Measurements from ENCODE around the gene C15orf61. TPM values are rescaled to one million over a fixed set of nuclear protein-coding genes. Genes with fewer than 3 reads are reported as not detected.

The C15orf61 gene
- polyA plus RNA-seq, 1 experiment: 3.2 TPM

- Histone ChIP-seq H3K4me3 (ENCODE audit: low read depth, low read length) (no peak overlapping the region), H3K9me3 (ENCODE audit: control insufficient read depth, insufficient read depth, low read length) (no peaks in the 10 kb centered on the region), H3K27ac (ENCODE audit: low read depth, low read length) (no peak overlapping the region), H3K27me3 (ENCODE audit: control insufficient read depth, insufficient read depth, low read length) (no peaks in the 10 kb centered on the region)
- no peak for TF ChIP-seq CTCF (IDR thresholded peaks at IDR 0.05; ENCODE audit: low read depth, low read length)
- ChIA-PET CTCF (no interaction called here), POLR2A (no interaction called here)
- DNase-seq (ENCODE audit: low read depth, low spot score): no peak
Observed at GRCh38 chr15:67544475-67544874, 23.5 kb downstream of the C15orf61 start.

- ChIA-PET CTCF (no interaction called here), POLR2A (no interaction called here)
- TF ChIP-seq CTCF (IDR thresholded peaks at IDR 0.05; ENCODE audit: low read depth, low read length): no peak
Observed at GRCh38 chr15:67545864-67546263, 24.9 kb downstream of the C15orf61 start.

GRCh38 chr15:67547064-67547463, 26.1 kb downstream of the C15orf61 start:
- no peak for DNase-seq (ENCODE audit: low read depth, low spot score)
- H3K4me3 ChIP-seq (ENCODE audit: low read depth, low read length): no peak overlapping the region
- TF ChIP-seq CTCF (IDR thresholded peaks at IDR 0.05; ENCODE audit: low read depth, low read length): no peak
- no peak overlapping the region for H3K27ac ChIP-seq (ENCODE audit: low read depth, low read length)
- POLR2A ChIA-PET: no interaction called here
- CTCF ChIA-PET: no interaction called here
- H3K27me3 ChIP-seq (ENCODE audit: control insufficient read depth, insufficient read depth, low read length): no peaks in the 10 kb centered on the region
- no peaks in the 10 kb centered on the region for H3K9me3 ChIP-seq (ENCODE audit: control insufficient read depth, insufficient read depth, low read length)

More at GRCh38 chr15:67545864-67546263, 24.9 kb downstream of the C15orf61 start:
- Histone ChIP-seq H3K27ac (ENCODE audit: low read depth, low read length) (no peak overlapping the region), H3K9me3 (ENCODE audit: control insufficient read depth, insufficient read depth, low read length) (no peaks in the 10 kb centered on the region), H3K27me3 (ENCODE audit: control insufficient read depth, insufficient read depth, low read length) (no peaks in the 10 kb centered on the region), H3K4me3 (ENCODE audit: low read depth, low read length) (no peak overlapping the region)
- DNase-seq (ENCODE audit: low read depth, low spot score): no peak

GRCh38 chr15:67547836-67548235, 26.9 kb downstream of the C15orf61 start:
- CTCF ChIA-PET: no interaction called here
- no peak for DNase-seq (ENCODE audit: low read depth, low spot score)
- H3K4me3 ChIP-seq (ENCODE audit: low read depth, low read length): no peak overlapping the region
- no peaks in the 10 kb centered on the region for H3K9me3 ChIP-seq (ENCODE audit: control insufficient read depth, insufficient read depth, low read length)
- H3K27me3 ChIP-seq (ENCODE audit: control insufficient read depth, insufficient read depth, low read length): no peaks in the 10 kb centered on the region
- TF ChIP-seq CTCF (IDR thresholded peaks at IDR 0.05; ENCODE audit: low read depth, low read length): no peak
- H3K27ac ChIP-seq (ENCODE audit: low read depth, low read length): peak overlapping the region; percentile 24
- POLR2A ChIA-PET: interaction anchor here (0.6 kb wide), 1 partner anchor 64 kb away, joined by 6 read pairs; no protein-coding TSS in a partner anchor

- H3K27ac ChIP-seq (ENCODE audit: low read depth, low read length): no peak overlapping the region
- no peaks in the 10 kb centered on the region for H3K9me3 ChIP-seq (ENCODE audit: control insufficient read depth, insufficient read depth, low read length)
- no peak for TF ChIP-seq CTCF (IDR thresholded peaks at IDR 0.05; ENCODE audit: low read depth, low read length)
- H3K4me3 ChIP-seq (ENCODE audit: low read depth, low read length): no peak overlapping the region
- ChIA-PET POLR2A (interaction anchor here (0.6 to 0.7 kb wide), 2 partner anchors 63 to 137 kb away, joined by 3 to 6 read pairs; no protein-coding TSS in a partner anchor), CTCF (no interaction called here)
- no peak for DNase-seq (ENCODE audit: low read depth, low spot score)
- H3K27me3 ChIP-seq (ENCODE audit: control insufficient read depth, insufficient read depth, low read length): no peaks in the 10 kb centered on the region
Observed at GRCh38 chr15:67548236-67548852, 27.4 kb downstream of the C15orf61 start.
